WTC11 (cell line): Measurements from ENCODE around the gene GCSAM.

Experiments
- AFF4 ChIP-seq: sonication (generic); formaldehyde crosslinking; IDR thresholded peaks from 2 replicates; pipeline ENCODE4 v1.8.1; 2023; ENCODE audit warnings: mild to moderate bottlenecking, missing genetic modification reagents, borderline replicate concordance
- ATF1 ChIP-seq: sonication (generic); formaldehyde crosslinking; IDR thresholded peaks from 2 replicates; pipeline ENCODE4 v1.8.1; 2023; ENCODE audit warnings: mild to moderate bottlenecking, moderate library complexity, missing genetic modification reagents
- CREM ChIP-seq: sonication (generic); formaldehyde crosslinking; IDR thresholded peaks from 2 replicates; pipeline ENCODE4 v1.8.1; 2022; ENCODE audit warnings: mild to moderate bottlenecking, missing genetic modification reagents, moderate library complexity
- CTCF ChIP-seq: fragments of 200-600 bp; IDR thresholded peaks from 2 replicates; pipeline ENCODE4 v1.8.0; 2022; ENCODE audit warnings: antibody characterized with exemption
- ESRRA ChIP-seq: sonication (generic); formaldehyde crosslinking; IDR thresholded peaks from 2 replicates; pipeline ENCODE4 v1.8.1; 2022; ENCODE audit warnings: mild to moderate bottlenecking, missing genetic modification reagents, borderline replicate concordance
- FOXK1 ChIP-seq: sonication (generic); formaldehyde crosslinking; IDR thresholded peaks from 2 replicates; pipeline ENCODE4 v1.8.0; 2022; ENCODE audit warnings: mild to moderate bottlenecking, moderate library complexity, missing genetic modification reagents
- NR2C2 ChIP-seq: sonication (generic); formaldehyde crosslinking; IDR thresholded peaks from 2 replicates; pipeline ENCODE4 v1.8.0; 2022; ENCODE audit warnings: mild to moderate bottlenecking, missing genetic modification reagents
- NR3C1 ChIP-seq: sonication (generic); formaldehyde crosslinking; conservative IDR thresholded peaks from 2 replicates; pipeline ENCODE4 v1.8.1; 2023; ENCODE audit warnings: low read depth, mild to moderate bottlenecking, missing genetic modification reagents
- SMAD3 ChIP-seq: sonication (generic); formaldehyde crosslinking; IDR thresholded peaks from 2 replicates; pipeline ENCODE4 v1.8.0; 2022; ENCODE audit warnings: missing genetic modification reagents, mild to moderate bottlenecking, borderline replicate concordance
- SOX15 ChIP-seq: fragments of 250-450 bp; sonication (Bioruptor Pico); IDR thresholded peaks from 2 replicates; pipeline ENCODE4 v1.9.0; 2021; ENCODE audit warnings: mild to moderate bottlenecking
- TF ChIP-seq, protein P1 (sequence below): sonication (generic); formaldehyde crosslinking; conservative IDR thresholded peaks from 2 replicates; pipeline ENCODE4 v1.8.1; 2022; ENCODE audit warnings: mild to moderate bottlenecking, missing genetic modification reagents
- TF ChIP-seq, protein P2 (sequence below): sonication (generic); formaldehyde crosslinking; IDR thresholded peaks from 2 replicates; pipeline ENCODE4 v1.8.0; 2022; ENCODE audit warnings: mild to moderate bottlenecking, missing genetic modification reagents

GRCh38 chr3:112117415-112117814, 15.6 kb downstream of the GCSAM start:
- TF ChIP-seq NR3C1 (no peak), CTCF (no peak), ESRRA (CRISPR knock-in tag) (no peak), FOXK1 (CRISPR knock-in tag) (no peak), SOX15 (no peak), SMAD3 (no peak), ATF1 (no peak), CREM (CRISPR knock-in tag) (no peak), AFF4 (CRISPR knock-in tag) (no peak), NR2C2 (no peak)
- TF ChIP-seq, protein P1, sequence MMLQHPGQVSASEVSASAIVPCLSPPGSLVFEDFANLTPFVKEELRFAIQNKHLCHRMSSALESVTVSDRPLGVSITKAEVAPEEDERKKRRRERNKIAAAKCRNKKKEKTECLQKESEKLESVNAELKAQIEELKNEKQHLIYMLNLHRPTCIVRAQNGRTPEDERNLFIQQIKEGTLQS (CRISPR knock-in tag), result no peak
- TF ChIP-seq, protein P2, sequence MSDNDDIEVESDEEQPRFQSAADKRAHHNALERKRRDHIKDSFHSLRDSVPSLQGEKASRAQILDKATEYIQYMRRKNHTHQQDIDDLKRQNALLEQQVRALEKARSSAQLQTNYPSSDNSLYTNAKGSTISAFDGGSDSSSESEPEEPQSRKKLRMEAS (CRISPR knock-in tag), result no peak
